Activated CD4-positive, alpha-beta T cell treated with anti-CD3 and anti-CD28 coated beads for 36 hours (primary cell): Measurements from ENCODE around the gene ABCC9. TPM values are rescaled to one million over a fixed set of nuclear protein-coding genes. Genes with fewer than 3 reads are reported as not detected.

Source experiments
- ATAC-seq: fragments of 200-7000 bp; cut with Tn5 transposase; one replicate; pipeline ENCODE4 v1.10.0; 2021; ENCODE audit warnings: mild to moderate bottlenecking, moderate library complexity
- CTCF ChIA-PET: fragments of 350-600 bp; sonication (Branson Sonifier 250); formaldehyde crosslinking; loops from one replicate; lab custom pipeline; 2021; ENCODE audit warnings: antibody characterized with exemption; lab: Charles Lee
- POLR2A ChIA-PET: fragments of 350-600 bp; sonication (Branson Sonifier 250); formaldehyde crosslinking; loops from one replicate; lab custom pipeline; 2021; ENCODE audit warnings: antibody characterized with exemption, inconsistent platforms; lab: Charles Lee
- DNase-seq: peaks from one replicate; pipeline ENCODE4 v3.0.0-alpha.2; 2020
- H3K27ac Mint-ChIP-seq: one replicate; pipeline ENCODE4 v1.8.0; 2021; ENCODE audit warnings: mixed read lengths
- H3K27me3 Mint-ChIP-seq: one replicate; pipeline ENCODE4 v1.8.0; 2021; ENCODE audit warnings: mixed read lengths
- H3K36me3 Mint-ChIP-seq: one replicate; pipeline ENCODE4 v1.8.0; 2021; ENCODE audit warnings: low read depth, mixed read lengths
- H3K4me1 Mint-ChIP-seq: one replicate; pipeline ENCODE4 v1.8.0; 2021; ENCODE audit warnings: mixed read lengths
- H3K4me3 Mint-ChIP-seq: one replicate; pipeline ENCODE4 v1.8.0; 2021; ENCODE audit warnings: mild to moderate bottlenecking, moderate library complexity, mixed read lengths
- H3K9me3 Mint-ChIP-seq: one replicate; pipeline ENCODE4 v1.8.0; 2021; ENCODE audit warnings: low read depth, mixed read lengths
- intact Hi-C, 2 experiments: fragments of 100-400 bp; cut with DNase I in 1 of 2; cut with micrococcal nuclease in 1 of 2; formaldehyde crosslinking; loops; one replicate each; pipeline versions ENCODE4 v1.14.2 to v1.15.1; 2022 to 2024; cut with DNase I, micrococcal nuclease
- total RNA-seq, 2 experiments: library from RNA; stranded (reverse); gene quantifications; one replicate each; pipeline ENCODE4 v1.2.3, GENCODE V29; 2021

ABCC9 gene
- not detected for total RNA-seq

- intact Hi-C loops = no loop called here
- ATAC-seq = peak; percentile 61
- DNase-seq = peak; percentile 24
- POLR2A ChIA-PET = no interaction called here
- H3K27ac Mint-ChIP-seq = no peak within 1 kb of the TSS
- peaks cover 60% of the 10 kb centered on the region for H3K27me3 Mint-ChIP-seq
- no peaks in the 10 kb centered on the region for H3K36me3 Mint-ChIP-seq
- CTCF ChIA-PET = interaction anchor here (0.7 to 1.4 kb wide), 3 partner anchors 8 to 160 kb away, joined by 3 read pairs; no protein-coding TSS in a partner anchor
- peaks cover 9% of the 10 kb centered on the region for H3K9me3 Mint-ChIP-seq
- peak within 1 kb of the TSS; percentile 59 for H3K4me3 Mint-ChIP-seq
- peaks cover 16% of the 10 kb centered on the region for H3K4me1 Mint-ChIP-seq
Observed at GRCh38 chr12:21940549-21941505, at the start of gene ABCC9. Gene ABCC9 (minus strand): TSS chr12:21941426. CDS start chr12:21936674, 4,752 bp downstream.

GRCh38 chr12:21989819-21990412, 48.7 kb upstream of the ABCC9 start:
- DNase-seq (no peak), ATAC-seq (no peak)
- CTCF ChIA-PET = interaction anchor here (0.6 to 2.9 kb wide), 10 partner anchors 8 to 468 kb away, joined by 3 to 15 read pairs (median 3); no protein-coding TSS in a partner anchor
- Mint-ChIP-seq H3K27me3 (peaks cover 7% of the 10 kb centered on the region), H3K36me3 (no peaks in the 10 kb centered on the region), H3K4me1 (peaks cover 9% of the 10 kb centered on the region), H3K4me3 (no peak overlapping the region), H3K27ac (no peak overlapping the region), H3K9me3 (no peaks in the 10 kb centered on the region)
- intact Hi-C loops = loop anchor here (2.0 to 5.0 kb wide), 2 partner anchors 293 kb away; no protein-coding TSS in a partner anchor
- POLR2A ChIA-PET = no interaction called here

GRCh38 chr12:21988619-21989018, 47.4 kb upstream of the ABCC9 start:
- peaks cover 9% of the 10 kb centered on the region for H3K4me1 Mint-ChIP-seq
- peaks cover 7% of the 10 kb centered on the region for H3K27me3 Mint-ChIP-seq
- intact Hi-C loops = loop anchor here in 1 of 2 experiments (5.0 kb wide), 1 partner anchor 291 kb away; no protein-coding TSS in a partner anchor
- ChIA-PET POLR2A (no interaction called here), CTCF (interaction anchor here (1.3 kb wide), 1 partner anchor 14 kb away, joined by 3 read pairs; no protein-coding TSS in a partner anchor)
- DNase-seq = no peak
- H3K9me3 Mint-ChIP-seq = no peaks in the 10 kb centered on the region
- no peaks in the 10 kb centered on the region for H3K36me3 Mint-ChIP-seq
- no peak overlapping the region for H3K4me3 Mint-ChIP-seq
- ATAC-seq = no peak
- no peak overlapping the region for H3K27ac Mint-ChIP-seq

GRCh38 chr12:21987755-21988154, 46.5 kb upstream of the ABCC9 start:
- intact Hi-C loops = loop anchor here in 1 of 2 experiments (5.0 kb wide), 1 partner anchor 290 kb away; no protein-coding TSS in a partner anchor
- ChIA-PET POLR2A (no interaction called here), CTCF (interaction anchor here (0.9 kb wide), 1 partner anchor 308 kb away, joined by 3 read pairs; no protein-coding TSS in a partner anchor)
- Mint-ChIP-seq H3K4me3 (no peak overlapping the region), H3K9me3 (no peaks in the 10 kb centered on the region), H3K27me3 (peaks cover 7% of the 10 kb centered on the region), H3K4me1 (peaks cover 3% of the 10 kb centered on the region), H3K36me3 (no peaks in the 10 kb centered on the region), H3K27ac (no peak overlapping the region)
- ATAC-seq = no peak
- DNase-seq = no peak

GRCh38 chr12:21985155-21985554, 43.9 kb upstream of the ABCC9 start:
- CTCF ChIA-PET = interaction anchor here (0.6 to 1.1 kb wide), 3 partner anchors 287 to 794 kb away, joined by 3 to 4 read pairs (median 3); no protein-coding TSS in a partner anchor
- intact Hi-C loops = loop anchor here in 1 of 2 experiments (5.0 kb wide), 1 partner anchor 288 kb away; no protein-coding TSS in a partner anchor
- Mint-ChIP-seq H3K9me3 (no peaks in the 10 kb centered on the region), H3K36me3 (no peaks in the 10 kb centered on the region), H3K4me3 (no peak overlapping the region), H3K27ac (no peak overlapping the region), H3K27me3 (peaks cover 8% of the 10 kb centered on the region), H3K4me1 (no peaks in the 10 kb centered on the region)
- DNase-seq = no peak
- no peak for ATAC-seq
- POLR2A ChIA-PET = interaction anchor here (0.7 kb wide), 1 partner anchor 534 kb away, joined by 3 read pairs; no protein-coding TSS in a partner anchor

GRCh38 chr12:21984375-21984774, 43.1 kb upstream of the ABCC9 start:
- CTCF ChIA-PET = interaction anchor here (1.1 kb wide), 1 partner anchor 286 kb away, joined by 3 read pairs; no protein-coding TSS in a partner anchor
- ATAC-seq (peak; percentile 39), DNase-seq (no peak)
- Mint-ChIP-seq H3K27me3 (peaks cover 11% of the 10 kb centered on the region), H3K9me3 (no peaks in the 10 kb centered on the region), H3K27ac (no peak overlapping the region), H3K4me1 (no peaks in the 10 kb centered on the region), H3K4me3 (no peak overlapping the region), H3K36me3 (no peaks in the 10 kb centered on the region)
- POLR2A ChIA-PET = interaction anchor here (0.7 kb wide), 1 partner anchor 533 kb away, joined by 3 read pairs; no protein-coding TSS in a partner anchor
- intact Hi-C loops = no loop called here

GRCh38 chr12:21983095-21983494, 41.9 kb upstream of the ABCC9 start:
- intact Hi-C loops = no loop called here
- Mint-ChIP-seq H3K4me3 (no peak overlapping the region), H3K27me3 (peaks cover 14% of the 10 kb centered on the region), H3K9me3 (no peaks in the 10 kb centered on the region), H3K27ac (no peak overlapping the region), H3K36me3 (no peaks in the 10 kb centered on the region), H3K4me1 (no peaks in the 10 kb centered on the region)
- no peak for ATAC-seq
- DNase-seq = no peak
- POLR2A ChIA-PET = no interaction called here
- CTCF ChIA-PET = no interaction called here

GRCh38 chr12:21980544-21980943, 39.3 kb upstream of the ABCC9 start:
- ATAC-seq (no peak), DNase-seq (no peak)
- H3K27ac Mint-ChIP-seq = no peak overlapping the region
- ChIA-PET POLR2A (no interaction called here), CTCF (interaction anchor here (1.2 kb wide), 1 partner anchor 11 kb away, joined by 3 read pairs; no protein-coding TSS in a partner anchor)
- no peak overlapping the region for H3K4me3 Mint-ChIP-seq
- no peaks in the 10 kb centered on the region for H3K36me3 Mint-ChIP-seq
- H3K27me3 Mint-ChIP-seq = peaks cover 9% of the 10 kb centered on the region
- no peaks in the 10 kb centered on the region for H3K9me3 Mint-ChIP-seq
- intact Hi-C loops = no loop called here
- H3K4me1 Mint-ChIP-seq = no peaks in the 10 kb centered on the region

GRCh38 chr12:21975293-21975692, 34.1 kb upstream of the ABCC9 start:
- ATAC-seq = no peak
- ChIA-PET CTCF (no interaction called here), POLR2A (no interaction called here)
- Mint-ChIP-seq H3K9me3 (no peaks in the 10 kb centered on the region), H3K4me1 (no peaks in the 10 kb centered on the region), H3K27ac (no peak overlapping the region), H3K27me3 (peaks cover 16% of the 10 kb centered on the region), H3K4me3 (no peak overlapping the region), H3K36me3 (no peaks in the 10 kb centered on the region)
- no peak for DNase-seq
- intact Hi-C loops = no loop called here

GRCh38 chr12:21973221-21973620, 32.0 kb upstream of the ABCC9 start:
- H3K4me3 Mint-ChIP-seq = no peak overlapping the region
- intact Hi-C loops = no loop called here
- ATAC-seq (no peak), DNase-seq (no peak)
- no peak overlapping the region for H3K27ac Mint-ChIP-seq
- ChIA-PET CTCF (no interaction called here), POLR2A (interaction anchor here (0.7 kb wide), 1 partner anchor 221 kb away, joined by 3 read pairs; no protein-coding TSS in a partner anchor)
- no peaks in the 10 kb centered on the region for H3K36me3 Mint-ChIP-seq
- H3K27me3 Mint-ChIP-seq = peaks cover 8% of the 10 kb centered on the region
- no peaks in the 10 kb centered on the region for H3K4me1 Mint-ChIP-seq
- H3K9me3 Mint-ChIP-seq = no peaks in the 10 kb centered on the region

GRCh38 chr12:21972055-21972454, 30.8 kb upstream of the ABCC9 start:
- ATAC-seq = no peak
- H3K27me3 Mint-ChIP-seq = peaks cover 8% of the 10 kb centered on the region
- no peaks in the 10 kb centered on the region for H3K4me1 Mint-ChIP-seq
- H3K36me3 Mint-ChIP-seq = no peaks in the 10 kb centered on the region
- H3K4me3 Mint-ChIP-seq = no peak overlapping the region
- H3K9me3 Mint-ChIP-seq = no peaks in the 10 kb centered on the region
- ChIA-PET POLR2A (no interaction called here), CTCF (no interaction called here)
- H3K27ac Mint-ChIP-seq = no peak overlapping the region
- intact Hi-C loops = no loop called here
- no peak for DNase-seq
